ENCODE data around the gene ALAS1.

The ALAS1 gene

DNA sequence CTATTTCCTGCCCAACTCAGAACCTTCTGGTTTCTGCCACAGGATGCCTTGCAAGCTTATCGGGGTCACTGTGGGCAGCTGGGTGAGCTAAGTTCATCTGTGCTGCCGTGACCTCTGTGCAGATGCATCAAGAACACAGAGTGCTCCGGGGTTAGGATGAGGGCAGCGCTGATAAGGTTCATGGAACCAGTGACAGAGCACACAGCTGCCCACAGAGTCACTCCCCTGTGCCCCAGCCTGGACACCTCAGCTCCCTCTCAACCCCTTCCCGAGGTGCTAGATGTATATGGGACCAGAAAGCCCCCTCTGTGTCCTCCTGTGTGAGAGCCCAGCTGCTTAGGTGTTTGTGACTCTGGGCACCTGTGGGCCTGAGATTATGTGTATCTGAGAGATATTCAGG, 15.8 kb upstream of the ALAS1 start:
- TF ChIP-seq MYC (IDR thresholded peaks at IDR 0.05; ENCODE audit: low read depth, low read length) (no peak), POLR2A (IDR thresholded peaks at IDR 0.05; ENCODE audit: extremely low read depth, insufficient read length) (no peak)
- TF ChIP-seq, protein P1, sequence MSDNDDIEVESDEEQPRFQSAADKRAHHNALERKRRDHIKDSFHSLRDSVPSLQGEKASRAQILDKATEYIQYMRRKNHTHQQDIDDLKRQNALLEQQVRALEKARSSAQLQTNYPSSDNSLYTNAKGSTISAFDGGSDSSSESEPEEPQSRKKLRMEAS (IDR thresholded peaks at IDR 0.05; ENCODE audit: low read depth, low read length) = no peak
- TF ChIP-seq, protein P2, sequence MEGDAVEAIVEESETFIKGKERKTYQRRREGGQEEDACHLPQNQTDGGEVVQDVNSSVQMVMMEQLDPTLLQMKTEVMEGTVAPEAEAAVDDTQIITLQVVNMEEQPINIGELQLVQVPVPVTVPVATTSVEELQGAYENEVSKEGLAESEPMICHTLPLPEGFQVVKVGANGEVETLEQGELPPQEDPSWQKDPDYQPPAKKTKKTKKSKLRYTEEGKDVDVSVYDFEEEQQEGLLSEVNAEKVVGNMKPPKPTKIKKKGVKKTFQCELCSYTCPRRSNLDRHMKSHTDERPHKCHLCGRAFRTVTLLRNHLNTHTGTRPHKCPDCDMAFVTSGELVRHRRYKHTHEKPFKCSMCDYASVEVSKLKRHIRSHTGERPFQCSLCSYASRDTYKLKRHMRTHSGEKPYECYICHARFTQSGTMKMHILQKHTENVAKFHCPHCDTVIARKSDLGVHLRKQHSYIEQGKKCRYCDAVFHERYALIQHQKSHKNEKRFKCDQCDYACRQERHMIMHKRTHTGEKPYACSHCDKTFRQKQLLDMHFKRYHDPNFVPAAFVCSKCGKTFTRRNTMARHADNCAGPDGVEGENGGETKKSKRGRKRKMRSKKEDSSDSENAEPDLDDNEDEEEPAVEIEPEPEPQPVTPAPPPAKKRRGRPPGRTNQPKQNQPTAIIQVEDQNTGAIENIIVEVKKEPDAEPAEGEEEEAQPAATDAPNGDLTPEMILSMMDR (IDR thresholded peaks at IDR 0.05; ENCODE audit: low read depth, low read length) = no peak
- DNase-seq (ENCODE audit: low read depth) = no peak
- H3K4me3 ChIP-seq (ENCODE audit: low read depth, low read length) = no peak overlapping the region

DNA sequence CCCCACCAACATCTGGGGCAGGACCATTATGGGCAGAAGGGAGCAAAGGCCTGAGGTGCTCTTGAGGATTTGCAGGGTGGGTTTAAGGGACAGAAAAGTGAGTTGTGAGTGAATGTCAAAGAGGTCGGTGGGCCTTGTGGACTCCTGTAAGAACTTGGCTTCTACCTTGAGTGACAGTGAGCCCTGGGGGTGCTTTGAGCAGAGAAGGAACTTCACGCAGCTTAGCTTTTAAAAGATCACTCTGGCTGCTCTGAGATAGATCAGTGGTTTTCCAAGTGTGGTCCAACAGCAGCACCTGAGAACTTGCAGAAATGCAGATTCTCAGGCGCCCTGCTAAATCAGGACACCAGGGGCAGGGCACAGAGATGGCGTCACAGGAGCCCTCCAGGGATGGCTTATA, 15.3 kb upstream of the ALAS1 start:
- TF ChIP-seq, protein P2 (IDR thresholded peaks at IDR 0.05; ENCODE audit: low read depth, low read length) = no peak
- TF ChIP-seq POLR2A (IDR thresholded peaks at IDR 0.05; ENCODE audit: extremely low read depth, insufficient read length) = no peak
- TF ChIP-seq, protein P1 (IDR thresholded peaks at IDR 0.05; ENCODE audit: low read depth, low read length) = no peak
- no peak for TF ChIP-seq MYC (IDR thresholded peaks at IDR 0.05; ENCODE audit: low read depth, low read length)
- no peak overlapping the region for H3K4me3 ChIP-seq (ENCODE audit: low read depth, low read length)
- DNase-seq (ENCODE audit: low read depth) = no peak

DNA sequence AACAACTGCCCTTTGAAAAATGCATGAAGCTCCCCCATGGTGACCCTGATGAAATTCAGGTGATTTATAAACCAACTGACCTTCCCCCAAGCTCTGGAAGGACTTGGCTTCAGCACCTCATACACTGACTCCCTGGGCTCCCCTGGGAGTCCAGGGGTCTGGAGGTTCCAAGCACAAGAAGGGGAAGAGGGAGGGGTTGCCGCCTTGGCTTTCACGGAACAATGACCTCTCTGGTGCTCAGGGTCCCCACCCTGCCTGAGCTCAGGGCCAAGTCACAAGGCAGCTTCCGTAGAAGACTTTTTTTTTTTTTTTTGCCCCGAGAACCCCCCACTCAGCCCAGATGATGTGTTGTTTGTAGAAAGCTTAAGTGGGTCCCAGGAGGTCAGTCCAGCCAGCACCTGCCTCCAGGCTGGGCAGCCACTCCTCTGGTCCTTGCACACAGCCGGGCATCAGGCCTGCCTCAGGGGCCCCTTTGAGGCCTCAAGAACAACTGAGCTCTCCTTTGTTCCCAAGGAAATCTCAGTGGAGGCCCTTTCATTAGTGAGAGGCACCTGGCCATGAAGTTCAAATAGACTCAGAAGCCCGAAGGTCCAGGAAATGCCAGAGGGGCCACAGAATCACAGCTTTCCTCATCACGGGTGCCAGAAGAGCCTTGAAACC, 14.0 kb upstream of the ALAS1 start:
- TF ChIP-seq MYC (IDR thresholded peaks at IDR 0.05; ENCODE audit: low read depth, low read length) (no peak), POLR2A (IDR thresholded peaks at IDR 0.05; ENCODE audit: extremely low read depth, insufficient read length) (no peak)
- TF ChIP-seq, protein P2 (IDR thresholded peaks at IDR 0.05; ENCODE audit: low read depth, low read length) = no peak
- TF ChIP-seq, protein P1 (IDR thresholded peaks at IDR 0.05; ENCODE audit: low read depth, low read length) = no peak
- peak; percentile 26 for DNase-seq (ENCODE audit: low read depth)
- no peak overlapping the region for H3K4me3 ChIP-seq (ENCODE audit: low read depth, low read length)

DNA sequence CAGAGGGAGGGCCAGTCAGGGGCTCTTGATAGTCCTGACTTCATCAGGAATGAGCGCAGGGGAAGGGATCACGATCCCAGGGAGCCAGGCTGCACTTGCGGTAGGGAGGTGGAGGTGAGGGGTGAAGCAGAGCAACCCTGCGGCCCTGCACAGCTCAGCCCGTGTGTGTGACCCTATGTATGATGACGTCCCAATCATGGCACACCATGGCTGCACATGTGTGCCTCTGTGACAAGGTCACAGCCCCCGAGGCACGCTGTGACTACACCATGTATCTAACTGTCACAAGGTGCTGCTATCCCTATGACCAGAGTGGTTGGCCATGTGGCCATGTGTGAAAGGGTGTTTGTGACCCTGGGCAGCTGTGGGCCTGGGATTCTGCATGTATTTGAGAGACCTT, 13.3 kb upstream of the ALAS1 start:
- no peak for TF ChIP-seq POLR2A (IDR thresholded peaks at IDR 0.05; ENCODE audit: extremely low read depth, insufficient read length)
- TF ChIP-seq, protein P2 (IDR thresholded peaks at IDR 0.05; ENCODE audit: low read depth, low read length) = no peak
- TF ChIP-seq, protein P1 (IDR thresholded peaks at IDR 0.05; ENCODE audit: low read depth, low read length) = no peak
- TF ChIP-seq MYC (IDR thresholded peaks at IDR 0.05; ENCODE audit: low read depth, low read length) = no peak
- H3K4me3 ChIP-seq (ENCODE audit: low read depth, low read length) = no peak overlapping the region
- DNase-seq (ENCODE audit: low read depth) = no peak

DNA sequence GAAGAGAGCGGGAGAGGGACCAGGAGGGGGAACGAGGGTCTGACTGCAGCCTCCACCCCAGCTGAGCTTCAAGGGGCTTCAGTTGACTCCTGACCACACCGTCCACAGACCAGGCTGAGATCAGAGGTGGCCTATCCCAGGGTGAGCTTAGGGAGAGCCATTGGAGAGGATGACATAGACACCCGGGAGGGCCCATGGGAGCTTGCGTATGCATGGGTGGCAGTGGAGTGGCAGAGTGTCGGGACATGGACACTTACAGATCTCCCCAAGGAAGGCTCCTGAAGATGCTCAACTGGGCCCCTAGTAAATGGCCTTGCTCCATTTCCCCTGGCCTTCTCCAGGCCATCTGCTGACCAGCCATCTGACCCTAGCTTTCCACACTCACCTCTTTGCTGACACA, 12.6 kb upstream of the ALAS1 start:
- TF ChIP-seq MYC (IDR thresholded peaks at IDR 0.05; ENCODE audit: low read depth, low read length) (no peak), POLR2A (IDR thresholded peaks at IDR 0.05; ENCODE audit: extremely low read depth, insufficient read length) (no peak)
- TF ChIP-seq, protein P1 (IDR thresholded peaks at IDR 0.05; ENCODE audit: low read depth, low read length) = no peak
- no peak for DNase-seq (ENCODE audit: low read depth)

DNA sequence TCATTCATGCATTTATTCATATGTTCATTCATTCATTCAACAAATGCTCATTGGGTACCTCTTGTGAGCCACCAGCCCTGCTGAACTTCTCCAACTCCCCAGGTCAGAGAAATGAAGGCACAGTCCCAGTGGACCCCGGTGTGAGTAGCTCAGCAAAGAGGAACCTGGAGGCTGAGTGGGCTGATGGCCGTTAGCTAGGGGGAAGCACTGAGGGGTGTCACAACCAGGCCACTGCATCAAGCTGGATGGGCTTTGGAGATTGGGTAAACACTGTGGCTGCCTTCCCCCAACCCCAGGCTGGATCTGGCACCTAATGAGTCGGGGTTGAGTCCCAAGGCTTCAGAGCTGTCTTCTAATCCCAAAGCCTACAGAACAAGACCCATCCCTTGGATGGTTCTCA, 12.1 kb upstream of the ALAS1 start:
- peak; percentile 98 for DNase-seq (ENCODE audit: low read depth)
- peak overlapping the region; percentile 55 for H3K4me3 ChIP-seq (ENCODE audit: low read depth, low read length)
- no peak for TF ChIP-seq MYC (IDR thresholded peaks at IDR 0.05; ENCODE audit: low read depth, low read length)
- no peak for TF ChIP-seq POLR2A (IDR thresholded peaks at IDR 0.05; ENCODE audit: extremely low read depth, insufficient read length)
- TF ChIP-seq, protein P1 (IDR thresholded peaks at IDR 0.05; ENCODE audit: low read depth, low read length) = no peak
- TF ChIP-seq, protein P2 (IDR thresholded peaks at IDR 0.05; ENCODE audit: low read depth, low read length) = no peak

More for the DNA sequence above, 12.6 kb upstream of the ALAS1 start:
- H3K4me3 ChIP-seq (ENCODE audit: low read depth, low read length) = peak overlapping the region; percentile 55
